HEK293 (cell line): ENCODE measurements around the gene CATSPERZ.
A peak's percentile ranks its signal among the peaks of the same experiment; 100 is the strongest.

Experiments used
- CTCF ChIA-PET: fragments of 350-600 bp; formaldehyde crosslinking; extraction: SDS; loops from one replicate; lab custom pipeline; 2021; ENCODE audit warnings: antibody characterized with exemption; lab: Yijun Ruan, JAX
- POLR2A ChIA-PET: fragments of 300-600 bp; formaldehyde crosslinking; extraction: SDS; loops from one replicate; lab custom pipeline; 2020; ENCODE audit warnings: antibody characterized with exemption, inconsistent platforms; lab: Yijun Ruan, JAX
- H3K27ac ChIP-seq: fragments of 200-500 bp; sonication (Bioruptor generic); 2 replicates; pipeline ENCODE4 v1.5.1; 2014; ENCODE audit warnings: low read depth, low read length, control low read depth, inconsistent platforms; ENCODE audit errors: extremely low read depth
- H3K36me3 ChIP-seq, 2 experiments: fragments of 200-500 bp in 1 of 2; sonication (Bioruptor generic) in 1 of 2; 1 replicate in 1 of 2; 2 replicates in 1 of 2; pipeline ENCODE4 v1.5.1; 2014 to 2017; ENCODE audit warnings: inconsistent platforms in 2 of 2, low read length in 2 of 2; ENCODE audit not compliant: control insufficient read depth in 2 of 2, insufficient read depth in 1 of 2
- H3K4me1 ChIP-seq: fragments of 200-500 bp; sonication (Bioruptor generic); 2 replicates; pipeline ENCODE4 v1.5.1; 2014; ENCODE audit warnings: mild to moderate bottlenecking, low read length, inconsistent platforms; ENCODE audit not compliant: control insufficient read depth, insufficient read depth
- H3K4me3 ChIP-seq: 2 replicates; pipeline ENCODE4 v1.5.1; 2011; ENCODE audit warnings: low read depth, mild to moderate bottlenecking, control low read depth, low read length, moderate library complexity
- H3K9me3 ChIP-seq: fragments of 200-500 bp; sonication (Bioruptor generic); 2 replicates; pipeline ENCODE4 v1.5.1; 2014; ENCODE audit warnings: low read depth, low read length, inconsistent platforms; ENCODE audit not compliant: control insufficient read depth, insufficient read depth
- GLI4 ChIP-seq: fragments of 450-650 bp; formaldehyde crosslinking; IDR thresholded peaks from 2 replicates; pipeline ENCODE4 v1.5.1; 2016; ENCODE audit warnings: missing biosample characterization, missing genetic modification characterization
- KLF16 ChIP-seq: fragments of 450-650 bp; formaldehyde crosslinking; IDR thresholded peaks from 2 replicates; pipeline ENCODE4 v1.5.1; 2017; ENCODE audit warnings: missing biosample characterization, missing genetic modification characterization
- SP3 ChIP-seq: fragments of 450-650 bp; formaldehyde crosslinking; IDR thresholded peaks from 2 replicates; pipeline ENCODE4 v1.5.1; 2016; ENCODE audit warnings: missing biosample characterization, missing genetic modification characterization
- ZBTB20 ChIP-seq: fragments of 450-650 bp; formaldehyde crosslinking; IDR thresholded peaks from 2 replicates; pipeline ENCODE4 v1.5.1; 2016; ENCODE audit warnings: missing biosample characterization, missing genetic modification characterization
- ZBTB48 ChIP-seq: fragments of 450-650 bp; formaldehyde crosslinking; IDR thresholded peaks from 2 replicates; pipeline ENCODE4 v1.5.1; 2016; ENCODE audit warnings: missing biosample characterization, missing genetic modification characterization
- ZBTB8A ChIP-seq: fragments of 450-650 bp; formaldehyde crosslinking; IDR thresholded peaks from 2 replicates; pipeline ENCODE4 v1.5.1; 2016; ENCODE audit warnings: missing biosample characterization, missing genetic modification characterization
- ZIC2 ChIP-seq: fragments of 450-650 bp; formaldehyde crosslinking; IDR thresholded peaks from 2 replicates; pipeline ENCODE4 v1.5.1; 2016; ENCODE audit warnings: missing biosample characterization, missing genetic modification characterization
- ZNF10 ChIP-seq: fragments of 450-650 bp; formaldehyde crosslinking; IDR thresholded peaks from 2 replicates; pipeline ENCODE4 v1.5.1; 2017; ENCODE audit warnings: missing biosample characterization, missing genetic modification characterization
- ZNF121 ChIP-seq: fragments of 450-650 bp; formaldehyde crosslinking; IDR thresholded peaks from 2 replicates; pipeline ENCODE4 v1.5.1; 2016; ENCODE audit warnings: missing biosample characterization, missing genetic modification characterization
- ZNF138 ChIP-seq: fragments of 450-650 bp; formaldehyde crosslinking; IDR thresholded peaks from 2 replicates; pipeline ENCODE4 v1.5.1; 2016; ENCODE audit warnings: missing biosample characterization, missing genetic modification characterization, borderline replicate concordance
- ZNF157 ChIP-seq: fragments of 450-650 bp; formaldehyde crosslinking; IDR thresholded peaks from 2 replicates; pipeline ENCODE4 v1.5.1; 2016; ENCODE audit warnings: missing biosample characterization, missing genetic modification characterization
- ZNF175 ChIP-seq: fragments of 450-650 bp; formaldehyde crosslinking; IDR thresholded peaks from 2 replicates; pipeline ENCODE4 v1.5.1; 2016; ENCODE audit warnings: missing biosample characterization, missing genetic modification characterization
- ZNF223 ChIP-seq: fragments of 450-650 bp; formaldehyde crosslinking; IDR thresholded peaks from 2 replicates; pipeline ENCODE4 v1.5.1; 2016; ENCODE audit warnings: missing biosample characterization, missing genetic modification characterization
- ZNF324 ChIP-seq: fragments of 450-650 bp; formaldehyde crosslinking; IDR thresholded peaks from 2 replicates; pipeline ENCODE4 v1.5.1; 2016; ENCODE audit warnings: missing biosample characterization, missing genetic modification characterization
- ZNF529 ChIP-seq: fragments of 450-650 bp; formaldehyde crosslinking; IDR thresholded peaks from 2 replicates; pipeline ENCODE4 v1.5.1; 2017; ENCODE audit warnings: missing genetic modification characterization, missing biosample characterization; ENCODE audit not compliant: insufficient replicate concordance
- ZNF561 ChIP-seq: fragments of 450-650 bp; IDR thresholded peaks from 2 replicates; pipeline ENCODE4 v1.5.1; 2018; ENCODE audit warnings: missing biosample characterization, missing genetic modification characterization, borderline replicate concordance
- ZNF654 ChIP-seq: fragments of 450-650 bp; formaldehyde crosslinking; IDR thresholded peaks from 2 replicates; pipeline ENCODE4 v1.5.1; 2016; ENCODE audit warnings: low read depth, missing biosample characterization, missing genetic modification characterization
- ZNF660 ChIP-seq: fragments of 450-650 bp; IDR thresholded peaks from 2 replicates; pipeline ENCODE4 v1.5.1; 2018; ENCODE audit warnings: missing biosample characterization, mild to moderate bottlenecking, missing genetic modification characterization
- ZNF670 ChIP-seq: fragments of 450-650 bp; formaldehyde crosslinking; IDR thresholded peaks from 2 replicates; pipeline ENCODE4 v1.5.1; 2016; ENCODE audit warnings: missing biosample characterization, missing genetic modification characterization, low read depth
- ZNF677 ChIP-seq: fragments of 450-650 bp; IDR thresholded peaks from 2 replicates; pipeline ENCODE4 v1.5.0; 2018; ENCODE audit warnings: missing biosample characterization, mild to moderate bottlenecking, missing genetic modification characterization, moderate library complexity
- ZSCAN16 ChIP-seq: fragments of 450-650 bp; formaldehyde crosslinking; IDR thresholded peaks from 2 replicates; pipeline ENCODE4 v1.5.1; 2016; ENCODE audit warnings: missing biosample characterization, missing genetic modification characterization
- TF ChIP-seq, protein P1 (sequence below): fragments of 450-650 bp; formaldehyde crosslinking; IDR thresholded peaks from 2 replicates; pipeline ENCODE4 v1.5.1; 2016; ENCODE audit warnings: missing biosample characterization, missing genetic modification characterization
- TF ChIP-seq, protein P2 (sequence below): fragments of 450-650 bp; formaldehyde crosslinking; IDR thresholded peaks from 2 replicates; pipeline ENCODE4 v1.5.1; 2017; ENCODE audit warnings: missing biosample characterization, missing genetic modification characterization
- TF ChIP-seq, protein P3 (sequence below): fragments of 450-650 bp; formaldehyde crosslinking; IDR thresholded peaks from 2 replicates; pipeline ENCODE4 v1.5.1; 2016; ENCODE audit warnings: missing biosample characterization, missing genetic modification characterization, low read depth
- TF ChIP-seq, protein P4 (sequence below): fragments of 450-650 bp; IDR thresholded peaks from 2 replicates; pipeline ENCODE4 v1.5.1; 2018; ENCODE audit warnings: missing biosample characterization, missing genetic modification characterization
- TF ChIP-seq, protein P5 (sequence below): fragments of 450-650 bp; formaldehyde crosslinking; IDR thresholded peaks from 2 replicates; pipeline ENCODE4 v1.5.0; 2017; ENCODE audit warnings: missing biosample characterization, missing genetic modification characterization, borderline replicate concordance

The CATSPERZ gene

DNA sequence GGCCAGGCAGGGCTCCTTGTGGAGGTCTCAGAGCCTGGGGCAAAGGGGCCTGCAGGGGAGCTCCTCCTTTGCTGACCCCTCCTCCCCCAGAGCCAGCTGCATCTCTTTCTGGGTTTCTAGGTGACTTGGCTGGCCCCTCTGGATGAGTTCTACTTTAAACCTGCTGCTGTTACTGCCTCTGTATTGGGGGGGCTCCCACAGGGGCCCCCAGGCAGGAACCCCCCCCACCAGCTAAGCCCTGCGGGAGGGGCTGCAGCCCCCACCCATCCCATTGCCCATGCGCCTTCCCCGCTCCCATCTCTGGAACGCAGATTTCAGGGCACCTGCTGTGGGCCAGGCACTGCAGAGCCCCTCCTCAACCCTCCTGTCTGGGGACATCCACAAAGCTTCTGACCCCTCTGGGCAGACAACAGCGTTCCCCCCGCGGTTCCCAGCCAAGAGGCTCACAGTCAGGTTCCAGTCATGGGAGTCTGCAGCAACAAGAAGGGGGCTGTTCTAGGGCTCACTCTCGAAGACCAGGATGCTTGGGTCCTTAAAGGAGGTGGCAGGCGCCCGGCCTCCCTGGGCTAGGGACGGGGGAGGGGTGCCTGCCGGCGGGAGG is 49.6 kb upstream of the CATSPERZ start (continued):
- TF ChIP-seq, protein P1, sequence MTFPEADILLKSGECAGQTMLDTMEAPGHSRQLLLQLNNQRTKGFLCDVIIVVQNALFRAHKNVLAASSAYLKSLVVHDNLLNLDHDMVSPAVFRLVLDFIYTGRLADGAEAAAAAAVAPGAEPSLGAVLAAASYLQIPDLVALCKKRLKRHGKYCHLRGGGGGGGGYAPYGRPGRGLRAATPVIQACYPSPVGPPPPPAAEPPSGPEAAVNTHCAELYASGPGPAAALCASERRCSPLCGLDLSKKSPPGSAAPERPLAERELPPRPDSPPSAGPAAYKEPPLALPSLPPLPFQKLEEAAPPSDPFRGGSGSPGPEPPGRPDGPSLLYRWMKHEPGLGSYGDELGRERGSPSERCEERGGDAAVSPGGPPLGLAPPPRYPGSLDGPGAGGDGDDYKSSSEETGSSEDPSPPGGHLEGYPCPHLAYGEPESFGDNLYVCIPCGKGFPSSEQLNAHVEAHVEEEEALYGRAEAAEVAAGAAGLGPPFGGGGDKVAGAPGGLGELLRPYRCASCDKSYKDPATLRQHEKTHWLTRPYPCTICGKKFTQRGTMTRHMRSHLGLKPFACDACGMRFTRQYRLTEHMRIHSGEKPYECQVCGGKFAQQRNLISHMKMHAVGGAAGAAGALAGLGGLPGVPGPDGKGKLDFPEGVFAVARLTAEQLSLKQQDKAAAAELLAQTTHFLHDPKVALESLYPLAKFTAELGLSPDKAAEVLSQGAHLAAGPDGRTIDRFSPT (tag by site-specific recombination) = peak; percentile 58; the same call in 1 of the 2 replicates
- TF ChIP-seq KLF16 (tag by site-specific recombination) (no peak), ZNF121 (tag by site-specific recombination) (no peak), ZBTB20 (tag by site-specific recombination) (peak; percentile 69), ZNF324 (no peak), ZIC2 (tag by site-specific recombination) (peak; percentile 77)

DNA sequence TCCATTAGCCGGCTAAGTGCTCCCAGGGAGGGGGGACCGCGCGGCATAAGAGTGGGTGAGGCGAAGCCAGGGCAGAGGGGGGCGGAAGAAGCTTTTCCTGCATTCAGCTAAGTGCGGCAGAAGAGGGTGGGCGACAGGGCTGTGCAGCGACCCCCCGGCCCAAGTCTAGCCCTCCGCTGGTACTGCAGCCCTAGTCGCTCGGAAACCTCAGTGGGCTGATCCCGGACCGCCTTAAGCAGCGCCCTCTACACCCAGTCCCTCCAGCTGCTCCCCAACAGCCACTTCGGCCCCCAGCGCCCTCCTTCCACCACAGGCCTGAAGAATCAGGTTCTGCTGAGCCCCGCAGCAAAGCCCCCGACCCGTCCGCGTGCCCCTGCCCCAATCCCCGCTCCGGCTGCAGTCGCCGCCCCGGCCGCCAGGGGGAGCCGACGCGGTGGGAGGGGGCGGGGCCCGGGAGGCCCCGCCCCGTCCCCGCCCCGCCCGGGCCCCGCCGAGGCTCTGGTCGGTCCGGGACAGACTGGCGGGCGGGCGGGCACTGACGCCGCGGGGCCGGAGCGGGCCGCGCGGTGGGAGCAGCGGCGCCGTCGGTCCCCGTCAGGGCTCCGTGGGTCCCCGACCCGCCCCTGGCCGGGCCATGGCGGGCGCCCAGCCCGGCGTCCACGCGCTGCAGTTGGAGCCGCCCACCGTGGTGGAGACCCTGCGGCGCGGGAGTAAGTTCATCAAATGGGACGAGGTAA is 49.0 kb upstream of the CATSPERZ start, which contains the start of gene PLCB3:
PLCB3 (plus strand) TSS at position 515 of the 737 bp plus-strand sequence; CDS start at position 635, 120 bp downstream.
- Histone ChIP-seq H3K27ac (peak within 1 kb of the TSS; percentile 3; the same call in 1 of the 2 replicates), H3K9me3 (no peaks in the 10 kb centered on the region), H3K4me1 (peaks cover 10% of the 10 kb centered on the region), H3K4me3 (peak within 1 kb of the TSS; percentile 48), H3K36me3 (peaks cover 0 to 22% of the 10 kb centered on the region in 2 experiments; a peak in 1 of 3 replicates)
- ChIA-PET CTCF (interaction anchor here (0.6 to 3.6 kb wide), 26 partner anchors 8 to 227 kb away, joined by 3 to 48 read pairs (median 4); partner anchors contain the start of genes BAD, CATSPERZ and FKBP2), POLR2A (interaction anchor here (1.2 to 4.2 kb wide), 5 partner anchors 10 to 67 kb away, joined by 4 to 52 read pairs (median 7); partner anchors contain the start of genes FKBP2, NUDT22 and PRDX5)
- TF ChIP-seq ZNF157 (tag by site-specific recombination) = no peak
- no peak for TF ChIP-seq ZNF175 (tag by site-specific recombination)
- TF ChIP-seq, protein P2, sequence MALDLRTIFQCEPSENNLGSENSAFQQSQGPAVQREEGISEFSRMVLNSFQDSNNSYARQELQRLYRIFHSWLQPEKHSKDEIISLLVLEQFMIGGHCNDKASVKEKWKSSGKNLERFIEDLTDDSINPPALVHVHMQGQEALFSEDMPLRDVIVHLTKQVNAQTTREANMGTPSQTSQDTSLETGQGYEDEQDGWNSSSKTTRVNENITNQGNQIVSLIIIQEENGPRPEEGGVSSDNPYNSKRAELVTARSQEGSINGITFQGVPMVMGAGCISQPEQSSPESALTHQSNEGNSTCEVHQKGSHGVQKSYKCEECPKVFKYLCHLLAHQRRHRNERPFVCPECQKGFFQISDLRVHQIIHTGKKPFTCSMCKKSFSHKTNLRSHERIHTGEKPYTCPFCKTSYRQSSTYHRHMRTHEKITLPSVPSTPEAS = no peak
- no peak for TF ChIP-seq ZNF561 (tag by site-specific recombination)
- TF ChIP-seq GLI4 (tag by site-specific recombination) = no peak
- TF ChIP-seq ZNF138 (tag by site-specific recombination) = no peak
- no peak for TF ChIP-seq ZNF223
- TF ChIP-seq, protein P3, sequence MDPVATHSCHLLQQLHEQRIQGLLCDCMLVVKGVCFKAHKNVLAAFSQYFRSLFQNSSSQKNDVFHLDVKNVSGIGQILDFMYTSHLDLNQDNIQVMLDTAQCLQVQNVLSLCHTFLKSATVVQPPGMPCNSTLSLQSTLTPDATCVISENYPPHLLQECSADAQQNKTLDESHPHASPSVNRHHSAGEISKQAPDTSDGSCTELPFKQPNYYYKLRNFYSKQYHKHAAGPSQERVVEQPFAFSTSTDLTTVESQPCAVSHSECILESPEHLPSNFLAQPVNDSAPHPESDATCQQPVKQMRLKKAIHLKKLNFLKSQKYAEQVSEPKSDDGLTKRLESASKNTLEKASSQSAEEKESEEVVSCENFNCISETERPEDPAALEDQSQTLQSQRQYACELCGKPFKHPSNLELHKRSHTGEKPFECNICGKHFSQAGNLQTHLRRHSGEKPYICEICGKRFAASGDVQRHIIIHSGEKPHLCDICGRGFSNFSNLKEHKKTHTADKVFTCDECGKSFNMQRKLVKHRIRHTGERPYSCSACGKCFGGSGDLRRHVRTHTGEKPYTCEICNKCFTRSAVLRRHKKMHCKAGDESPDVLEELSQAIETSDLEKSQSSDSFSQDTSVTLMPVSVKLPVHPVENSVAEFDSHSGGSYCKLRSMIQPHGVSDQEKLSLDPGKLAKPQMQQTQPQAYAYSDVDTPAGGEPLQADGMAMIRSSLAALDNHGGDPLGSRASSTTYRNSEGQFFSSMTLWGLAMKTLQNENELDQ = no peak
- TF ChIP-seq ZNF670 (tag by site-specific recombination) = no peak
- TF ChIP-seq ZNF121 (tag by site-specific recombination) = no peak
- no peak for TF ChIP-seq ZNF660
- no peak for TF ChIP-seq ZNF529 (tag by site-specific recombination)
- TF ChIP-seq ZNF677 = no peak
- TF ChIP-seq ZBTB48 (tag by site-specific recombination) = peak; percentile 66
- peak; percentile 69 for TF ChIP-seq ZBTB8A
- no peak for TF ChIP-seq ZNF10 (tag by site-specific recombination)
- no peak for TF ChIP-seq ZSCAN16
- TF ChIP-seq SP3 (tag by site-specific recombination) = peak; percentile 60
- TF ChIP-seq, protein P4, sequence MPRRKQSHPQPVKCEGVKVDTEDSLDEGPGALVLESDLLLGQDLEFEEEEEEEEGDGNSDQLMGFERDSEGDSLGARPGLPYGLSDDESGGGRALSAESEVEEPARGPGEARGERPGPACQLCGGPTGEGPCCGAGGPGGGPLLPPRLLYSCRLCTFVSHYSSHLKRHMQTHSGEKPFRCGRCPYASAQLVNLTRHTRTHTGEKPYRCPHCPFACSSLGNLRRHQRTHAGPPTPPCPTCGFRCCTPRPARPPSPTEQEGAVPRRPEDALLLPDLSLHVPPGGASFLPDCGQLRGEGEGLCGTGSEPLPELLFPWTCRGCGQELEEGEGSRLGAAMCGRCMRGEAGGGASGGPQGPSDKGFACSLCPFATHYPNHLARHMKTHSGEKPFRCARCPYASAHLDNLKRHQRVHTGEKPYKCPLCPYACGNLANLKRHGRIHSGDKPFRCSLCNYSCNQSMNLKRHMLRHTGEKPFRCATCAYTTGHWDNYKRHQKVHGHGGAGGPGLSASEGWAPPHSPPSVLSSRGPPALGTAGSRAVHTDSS (tag by site-specific recombination) = no peak
- TF ChIP-seq ZNF654 (tag by site-specific recombination) = no peak
- TF ChIP-seq, protein P5, sequence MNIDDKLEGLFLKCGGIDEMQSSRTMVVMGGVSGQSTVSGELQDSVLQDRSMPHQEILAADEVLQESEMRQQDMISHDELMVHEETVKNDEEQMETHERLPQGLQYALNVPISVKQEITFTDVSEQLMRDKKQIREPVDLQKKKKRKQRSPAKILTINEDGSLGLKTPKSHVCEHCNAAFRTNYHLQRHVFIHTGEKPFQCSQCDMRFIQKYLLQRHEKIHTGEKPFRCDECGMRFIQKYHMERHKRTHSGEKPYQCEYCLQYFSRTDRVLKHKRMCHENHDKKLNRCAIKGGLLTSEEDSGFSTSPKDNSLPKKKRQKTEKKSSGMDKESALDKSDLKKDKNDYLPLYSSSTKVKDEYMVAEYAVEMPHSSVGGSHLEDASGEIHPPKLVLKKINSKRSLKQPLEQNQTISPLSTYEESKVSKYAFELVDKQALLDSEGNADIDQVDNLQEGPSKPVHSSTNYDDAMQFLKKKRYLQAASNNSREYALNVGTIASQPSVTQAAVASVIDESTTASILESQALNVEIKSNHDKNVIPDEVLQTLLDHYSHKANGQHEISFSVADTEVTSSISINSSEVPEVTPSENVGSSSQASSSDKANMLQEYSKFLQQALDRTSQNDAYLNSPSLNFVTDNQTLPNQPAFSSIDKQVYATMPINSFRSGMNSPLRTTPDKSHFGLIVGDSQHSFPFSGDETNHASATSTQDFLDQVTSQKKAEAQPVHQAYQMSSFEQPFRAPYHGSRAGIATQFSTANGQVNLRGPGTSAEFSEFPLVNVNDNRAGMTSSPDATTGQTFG = no peak
